Head of caudate nucleus (tissue), 42 donors: Measurements from ENCODE around the gene SMARCA2.

Experiments
- DNase-seq, 42 donors: peaks; one replicate each; pipeline versions ENCODE4 v3.0.0 to v3.0.0-alpha.2; 2020 to 2021; ENCODE audit warnings: mixed read lengths in 7 of 42
- intact Hi-C: fragments of 100-400 bp; cut with DNase I; formaldehyde crosslinking; loops from one replicate; pipeline ENCODE4 v1.15.0; 2022

The SMARCA2 gene

GRCh38 chr9:2014696-2015580 lies at the start of gene SMARCA2:
Gene SMARCA2, plus strand, starts transcription at chr9:2015347. Its CDS starts 13,676 bp downstream, at chr9:2029023.
- intact Hi-C loops, result loop anchor here (10.0 kb wide), 1 partner anchor 830 kb away; the partner anchor contains the start of gene PUM3
- DNase-seq, result peak; percentile 96 to 100 (median 99)

DNA sequence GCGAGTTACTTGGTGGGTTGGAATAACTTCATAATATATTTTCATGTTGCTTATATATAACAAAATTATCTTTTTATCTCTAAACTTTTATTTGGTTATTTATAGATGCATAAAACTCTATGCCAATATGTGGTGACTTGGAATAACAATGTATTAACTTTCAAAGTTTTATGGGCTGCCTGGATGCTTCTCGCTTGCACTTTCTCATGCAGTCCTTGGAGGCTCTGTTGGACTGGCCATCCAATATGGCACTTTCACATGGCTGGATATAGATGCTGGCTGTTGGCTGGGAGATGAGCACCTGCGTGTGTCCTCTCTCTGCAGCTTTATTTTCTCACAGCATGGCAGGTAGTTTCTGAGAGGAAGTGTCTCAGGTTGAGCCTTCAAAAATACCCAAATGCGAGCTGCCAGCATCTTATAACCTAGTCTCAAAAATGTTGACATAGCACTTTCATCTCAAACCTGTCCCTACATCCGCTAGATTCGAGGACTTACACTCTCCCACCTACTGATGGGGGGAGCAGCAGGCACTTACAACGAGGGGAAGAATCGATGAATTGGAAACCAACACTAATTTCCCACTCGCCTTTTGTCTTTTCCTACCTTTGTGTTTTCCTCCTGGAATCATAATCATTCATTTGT lies 48.3 kb upstream of the SMARCA2 start:
- intact Hi-C loops, result no loop called here
- no peak for DNase-seq

- intact Hi-C loops, result no loop called here
- no peak for DNase-seq
Measured at GRCh38 chr9:1969160-1969559, 46.0 kb upstream of the SMARCA2 start.

DNA sequence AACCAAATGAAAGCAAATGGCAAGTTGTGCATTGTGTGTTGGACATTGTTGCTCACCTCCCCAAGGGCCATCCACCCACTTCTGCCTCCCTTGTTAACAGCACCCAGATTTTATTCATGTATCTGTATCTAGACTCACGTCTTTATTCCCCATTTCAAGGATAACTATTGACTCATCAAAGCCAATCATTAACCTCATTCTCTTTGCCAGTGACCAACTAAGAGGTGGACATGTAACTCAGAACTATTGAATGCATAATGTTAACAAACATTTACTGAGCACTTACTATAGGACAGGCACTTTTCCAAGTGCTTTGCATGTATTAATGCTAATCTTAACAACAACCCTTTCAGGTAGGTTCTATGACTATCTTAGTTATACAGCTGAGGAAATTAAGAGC lies 45.2 kb upstream of the SMARCA2 start:
- intact Hi-C loops, result no loop called here
- DNase-seq, result no peak

- intact Hi-C loops, result no loop called here
- no peak for DNase-seq
Measured at GRCh38 chr9:1972672-1973071, 42.5 kb upstream of the SMARCA2 start.

DNA sequence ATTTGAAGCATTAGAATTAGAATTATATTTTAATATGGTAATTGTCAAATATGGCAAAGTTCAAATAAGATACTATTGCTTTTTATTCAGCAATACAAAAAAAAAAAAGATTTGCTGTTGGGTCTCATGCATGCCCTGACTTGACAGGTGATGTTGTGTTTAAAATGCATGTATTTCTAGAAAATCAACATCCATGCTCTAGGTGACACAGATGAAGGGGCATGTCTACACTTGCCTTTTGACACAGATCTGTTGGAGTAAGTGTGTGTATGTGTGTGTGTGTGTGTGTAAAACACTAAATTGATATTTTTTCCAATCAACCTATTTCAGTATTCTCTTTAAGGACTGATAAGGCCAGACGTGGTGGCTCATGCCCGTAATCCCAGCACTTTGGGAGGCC lies 38.1 kb upstream of the SMARCA2 start:
- DNase-seq, result no peak
- intact Hi-C loops, result no loop called here

- intact Hi-C loops, result no loop called here
- no peak for DNase-seq
Measured at GRCh38 chr9:1978941-1979340, 36.2 kb upstream of the SMARCA2 start.

GRCh38 chr9:1979741-1980367 lies 35.3 kb upstream of the SMARCA2 start:
- intact Hi-C loops, result no loop called here
- DNase-seq, result peak in 6 of 42 donors; percentile 1 to 41 (median 10)

GRCh38 chr9:1980387-1980786 lies 34.8 kb upstream of the SMARCA2 start:
- no peak for DNase-seq
- intact Hi-C loops, result no loop called here

GRCh38 chr9:1982074-1982473 lies 33.1 kb upstream of the SMARCA2 start:
- intact Hi-C loops, result no loop called here
- no peak for DNase-seq

GRCh38 chr9:1986341-1986740 lies 28.8 kb upstream of the SMARCA2 start:
- no peak for DNase-seq
- intact Hi-C loops, result no loop called here

DNA sequence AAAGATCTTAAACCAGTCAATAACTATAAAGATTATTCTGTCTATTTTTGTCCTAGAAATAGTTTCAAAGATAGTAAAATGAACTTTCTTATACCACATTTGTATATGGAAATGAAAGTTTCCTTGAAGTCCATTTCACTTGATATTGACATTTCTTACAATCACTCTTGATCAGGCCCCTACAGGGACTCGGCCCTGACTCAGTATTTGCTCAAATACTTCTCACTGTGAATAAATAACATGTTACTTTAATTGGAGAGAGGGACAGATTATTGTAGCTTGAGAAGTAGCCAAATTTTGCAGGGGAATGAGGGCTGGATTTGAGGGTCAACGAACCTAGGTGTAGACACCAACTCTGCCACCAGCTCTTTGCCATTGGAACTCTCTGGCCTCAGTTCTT lies 25.6 kb upstream of the SMARCA2 start:
- DNase-seq, result no peak

DNA sequence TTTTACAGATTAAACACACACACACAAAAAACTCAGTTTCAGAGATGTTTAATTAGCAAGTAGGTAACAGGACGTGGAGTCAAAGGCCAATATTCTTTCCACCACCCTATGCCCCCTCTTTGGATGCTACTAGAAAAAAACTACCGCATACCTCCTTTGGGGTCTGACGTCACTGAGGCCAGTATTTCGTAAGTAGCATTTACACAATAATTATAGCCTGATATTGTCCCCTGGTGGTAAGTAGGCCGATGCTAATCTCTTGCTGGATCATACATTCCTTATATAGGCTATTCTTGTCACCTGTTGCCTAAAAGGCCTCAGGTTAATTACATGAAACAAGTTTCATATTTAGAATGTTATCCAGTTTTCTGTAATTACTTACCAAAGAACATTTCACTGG lies 21.0 kb upstream of the SMARCA2 start:
- no peak for DNase-seq
- intact Hi-C loops, result no loop called here

More for the DNA sequence above, 25.6 kb upstream of the SMARCA2 start:
- intact Hi-C loops, result no loop called here

- DNase-seq, result no peak
- intact Hi-C loops, result no loop called here
Measured at GRCh38 chr9:1995084-1995483, 20.1 kb upstream of the SMARCA2 start.

DNA sequence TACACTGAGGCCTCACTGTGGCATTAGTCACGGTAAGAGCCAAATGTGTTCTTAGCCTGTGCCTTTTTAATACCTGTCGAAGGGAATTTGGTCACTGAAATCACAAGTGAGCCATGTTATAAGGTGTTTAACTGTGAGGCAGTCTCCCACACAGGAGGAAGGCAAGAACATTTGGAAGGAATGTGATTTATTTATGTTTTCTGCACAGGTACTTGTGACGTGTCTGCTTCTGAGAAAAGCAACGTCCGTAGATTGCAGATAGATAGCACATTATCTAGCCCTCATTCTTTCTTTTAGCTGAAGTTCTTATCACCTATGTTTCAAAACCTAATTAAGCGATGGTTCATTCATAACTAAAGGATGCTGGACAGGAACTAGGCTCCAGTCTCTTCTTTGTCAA lies 19.0 kb upstream of the SMARCA2 start:
- intact Hi-C loops, result no loop called here
- DNase-seq, result no peak

DNA sequence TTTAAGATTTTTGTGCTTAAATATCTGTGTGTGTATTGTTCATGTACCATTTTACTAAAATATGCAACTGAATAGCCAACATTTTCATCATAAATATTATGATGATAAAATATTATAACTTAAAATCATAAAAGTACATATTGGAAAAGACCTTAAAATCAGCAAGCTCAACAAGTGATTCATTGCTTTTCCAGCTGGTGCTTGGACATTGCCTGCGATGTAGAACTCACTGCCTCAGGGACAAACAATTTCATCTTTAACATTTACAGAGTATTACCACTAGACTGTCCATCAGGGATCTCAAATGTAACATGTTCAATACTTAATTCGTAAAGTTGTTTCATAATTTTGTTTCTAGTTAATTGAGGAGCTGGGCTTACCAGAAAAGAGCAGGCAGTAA lies 17.5 kb upstream of the SMARCA2 start:
- intact Hi-C loops, result no loop called here
- no peak for DNase-seq

DNA sequence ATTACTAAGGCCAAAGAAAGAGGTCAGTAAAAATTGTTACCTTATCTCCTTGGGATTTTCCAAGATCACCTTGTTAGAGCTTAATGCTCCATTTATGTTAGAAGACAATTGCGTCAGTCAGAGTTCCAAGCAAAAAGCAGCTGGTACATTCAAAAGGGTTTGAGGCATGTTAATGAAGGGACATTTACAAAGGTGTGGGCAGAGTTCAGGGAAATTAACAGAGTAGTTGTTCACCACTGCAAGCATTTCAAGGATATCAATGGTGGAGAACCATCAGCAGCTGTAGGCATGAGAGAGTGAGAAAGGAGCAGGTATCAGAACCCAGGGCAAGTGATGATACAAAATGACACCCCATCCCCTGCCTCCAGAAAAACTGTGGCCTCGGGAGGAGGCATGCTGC lies 17.0 kb upstream of the SMARCA2 start:
- no peak for DNase-seq
- intact Hi-C loops, result no loop called here

DNA sequence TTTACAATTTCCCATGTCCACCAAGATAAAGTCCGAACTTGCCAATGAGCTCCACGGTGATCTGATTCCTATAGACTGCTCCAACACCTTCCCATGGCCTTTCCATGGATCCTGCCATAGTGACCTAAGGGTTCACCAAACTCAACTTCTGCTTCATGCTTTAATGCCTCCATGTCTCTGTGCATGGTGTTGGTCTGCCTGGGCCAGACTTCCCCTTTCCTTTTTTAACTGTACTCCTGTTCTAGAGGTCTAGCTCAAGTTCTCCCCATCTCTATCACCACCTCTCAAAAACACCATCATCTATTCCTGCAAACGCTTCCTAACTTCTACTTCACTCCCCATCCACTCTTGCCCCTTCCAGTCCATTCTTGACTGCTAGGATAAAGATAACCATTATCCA lies 14.8 kb upstream of the SMARCA2 start:
- no peak for DNase-seq
- intact Hi-C loops, result no loop called here

GRCh38 chr9:2008372-2008771 lies 6.8 kb upstream of the SMARCA2 start:
- no peak for DNase-seq
- intact Hi-C loops, result no loop called here

DNA sequence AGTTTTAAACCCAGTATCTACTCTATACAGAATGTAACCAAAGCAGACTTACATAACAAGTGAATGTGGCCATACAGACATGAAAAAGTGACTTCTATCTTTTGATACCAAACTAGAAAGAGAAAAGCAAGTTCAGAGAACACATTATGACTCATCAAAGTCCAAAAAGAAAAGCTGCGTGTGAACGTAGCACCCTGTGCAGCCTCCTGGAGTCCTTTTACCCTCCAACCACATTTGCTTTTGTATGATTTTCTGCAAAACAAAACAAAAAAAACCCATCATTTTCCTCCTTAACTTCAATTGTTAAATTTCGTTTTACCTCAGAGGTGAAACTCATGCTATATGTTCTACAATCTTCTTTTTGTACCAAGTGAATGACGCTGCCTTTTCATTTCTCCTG lies 2.8 kb upstream of the SMARCA2 start:
- intact Hi-C loops, result loop anchor here (10.0 kb wide), 1 partner anchor 832 kb away; the partner anchor contains the start of gene PUM3

More for the DNA sequence above, 2.8 kb upstream of the SMARCA2 start:
- DNase-seq, result no peak
